K562 (cell line): ENCODE measurements around the gene UBALD2.
"Not testable (repeated sequence)": the region's sequence is repeated elsewhere in the genome, so short reads cannot be mapped to it uniquely, and the experiment has no call there.

ENCODE experiments used
- FIP1L1 ChIP-seq: fragments of 200-400 bp; formaldehyde crosslinking; IDR thresholded peaks from 2 replicates; pipeline ENCODE4 v1.6.1; 2018; ENCODE audit warnings: mild to moderate bottlenecking, low read depth, low read length; ENCODE audit not compliant: poor library complexity, severe bottlenecking
- HOXB6 ChIP-seq: fragments of 250-450 bp; sonication (Bioruptor Pico); IDR thresholded peaks from 2 replicates; pipeline ENCODE4 v1.5.1; 2022; ENCODE audit warnings: mild to moderate bottlenecking, borderline replicate concordance
- LCOR ChIP-seq: sonication (generic); formaldehyde crosslinking; IDR thresholded peaks from 2 replicates; pipeline ENCODE4 v1.8.0; 2022; ENCODE audit warnings: mild to moderate bottlenecking, missing genetic modification reagents
- MAX ChIP-seq: sonication (generic); formaldehyde crosslinking; IDR thresholded peaks from 2 replicates; pipeline ENCODE4 v1.9.0; 2022; ENCODE audit warnings: mild to moderate bottlenecking, missing genetic modification reagents
- MBD1 ChIP-seq: fragments of 250-450 bp; sonication (Bioruptor Pico); IDR thresholded peaks from 2 replicates; pipeline ENCODE4 v1.8.0; 2022; ENCODE audit warnings: inconsistent platforms
- RBBP5 ChIP-seq: fragments of 200-600 bp; sonication (generic); IDR thresholded peaks from 2 replicates; pipeline ENCODE4 v1.6.1; 2012; ENCODE audit warnings: borderline replicate concordance, mild to moderate bottlenecking, low read length, control low read depth, inconsistent platforms; ENCODE audit not compliant: insufficient read depth, poor library complexity, severe bottlenecking
- RBFOX2 ChIP-seq: fragments of 200-400 bp; formaldehyde crosslinking; IDR thresholded peaks from 2 replicates; pipeline ENCODE4 v1.6.1; 2017; ENCODE audit warnings: low read depth, mild to moderate bottlenecking, low read length, moderate library complexity
- SREBF1 ChIP-seq: fragments of 150-350 bp; IDR thresholded peaks from 2 replicates; pipeline ENCODE4 v1.6.1; 2014; ENCODE audit warnings: antibody characterized with exemption, low read depth, low read length, borderline replicate concordance
- TBP ChIP-seq: optimal IDR thresholded peaks from 2 replicates; pipeline ENCODE3; 2011; ENCODE audit warnings: low read depth, low read length, improper control_type of control experiment
- ZBTB8A ChIP-seq: fragments of 450-650 bp; IDR thresholded peaks from 2 replicates; pipeline ENCODE4 v1.6.1; 2018; ENCODE audit warnings: mild to moderate bottlenecking, moderate library complexity; ENCODE audit not compliant: partially characterized antibody
- TF ChIP-seq, protein P1 (sequence below), 3 experiments: IDR thresholded peaks in 2 of 3; conservative IDR thresholded peaks in 1 of 3; 2 replicates each; pipeline ENCODE4 v1.5.1; 2011 to 2012; ENCODE audit warnings: low read length in 3 of 3, mild to moderate bottlenecking in 3 of 3, control low read depth in 2 of 3, improper control_type of control experiment in 1 of 3, inconsistent platforms in 1 of 3, low read depth in 1 of 3, mixed read lengths in 1 of 3, moderate library complexity in 1 of 3; ENCODE audit not compliant: insufficient read depth in 2 of 3
- TF ChIP-seq, protein P2 (sequence below): sonication (generic); formaldehyde crosslinking; IDR thresholded peaks from 2 replicates; pipeline ENCODE4 v1.8.1; 2022; ENCODE audit warnings: missing genetic modification reagents
- TF ChIP-seq, protein P3 (sequence below), 2 experiments: fragments of 450-650 bp; IDR thresholded peaks; 2 replicates each; pipeline ENCODE4 v1.6.1; 2018; ENCODE audit warnings: mild to moderate bottlenecking in 2 of 2, low read depth in 1 of 2; ENCODE audit not compliant: partially characterized antibody in 2 of 2

DNA sequence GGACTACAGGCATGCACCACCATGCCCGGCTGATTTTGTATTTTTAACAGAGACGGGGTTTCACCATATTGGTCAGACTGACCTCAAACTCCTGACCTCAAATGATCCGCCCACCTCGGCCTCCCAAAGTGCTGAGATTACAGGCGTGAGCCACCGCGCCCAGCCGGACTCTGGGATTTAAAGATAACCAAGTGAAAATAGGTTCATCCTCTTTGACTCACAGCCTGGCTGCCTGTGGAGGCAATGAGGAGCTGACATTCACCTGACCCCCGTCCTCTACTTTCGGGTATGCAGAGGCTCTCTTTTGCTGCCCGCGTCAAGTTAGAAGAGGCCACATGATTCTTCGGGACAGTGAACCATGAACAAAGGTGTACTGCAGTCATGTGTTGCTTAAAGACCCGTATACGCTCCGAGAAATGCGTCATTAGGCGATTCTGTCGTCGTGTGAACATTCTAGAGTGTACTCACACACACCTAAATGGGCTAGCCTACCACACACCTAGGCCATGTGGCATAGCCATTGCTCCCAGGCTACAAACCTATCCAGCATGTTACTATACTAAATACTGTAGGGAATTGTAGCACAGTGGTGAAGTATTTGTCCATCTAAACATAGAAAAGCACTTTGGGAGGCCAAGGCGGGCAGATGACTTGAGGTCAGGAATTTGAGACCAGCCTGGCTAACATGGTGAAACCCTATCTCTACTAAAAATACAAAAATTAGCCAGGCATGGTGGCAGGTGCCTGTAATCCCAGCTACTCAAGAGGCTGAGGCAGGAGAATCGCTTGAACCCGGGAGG, 12.0 kb upstream of the UBALD2 start:
- TF ChIP-seq, protein P1, sequence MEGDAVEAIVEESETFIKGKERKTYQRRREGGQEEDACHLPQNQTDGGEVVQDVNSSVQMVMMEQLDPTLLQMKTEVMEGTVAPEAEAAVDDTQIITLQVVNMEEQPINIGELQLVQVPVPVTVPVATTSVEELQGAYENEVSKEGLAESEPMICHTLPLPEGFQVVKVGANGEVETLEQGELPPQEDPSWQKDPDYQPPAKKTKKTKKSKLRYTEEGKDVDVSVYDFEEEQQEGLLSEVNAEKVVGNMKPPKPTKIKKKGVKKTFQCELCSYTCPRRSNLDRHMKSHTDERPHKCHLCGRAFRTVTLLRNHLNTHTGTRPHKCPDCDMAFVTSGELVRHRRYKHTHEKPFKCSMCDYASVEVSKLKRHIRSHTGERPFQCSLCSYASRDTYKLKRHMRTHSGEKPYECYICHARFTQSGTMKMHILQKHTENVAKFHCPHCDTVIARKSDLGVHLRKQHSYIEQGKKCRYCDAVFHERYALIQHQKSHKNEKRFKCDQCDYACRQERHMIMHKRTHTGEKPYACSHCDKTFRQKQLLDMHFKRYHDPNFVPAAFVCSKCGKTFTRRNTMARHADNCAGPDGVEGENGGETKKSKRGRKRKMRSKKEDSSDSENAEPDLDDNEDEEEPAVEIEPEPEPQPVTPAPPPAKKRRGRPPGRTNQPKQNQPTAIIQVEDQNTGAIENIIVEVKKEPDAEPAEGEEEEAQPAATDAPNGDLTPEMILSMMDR (IDR thresholded peaks at IDR 0.05 in 2 of 3, conservative IDR thresholded peaks at IDR 0.05 in 1 of 3; ENCODE audit: insufficient read depth in 2 of 3, low read depth in 1 of 3, low read length in 3 of 3): not testable (repeated sequence)
- TF ChIP-seq RBFOX2; LCOR (CRISPR knock-in tag); SREBF1; ZBTB8A; RBBP5; HOXB6 (CRISPR knock-in tag); TBP; MBD1 (CRISPR knock-in tag); FIP1L1; MAX (CRISPR knock-in tag): not testable (repeated sequence)
- TF ChIP-seq, protein P2, sequence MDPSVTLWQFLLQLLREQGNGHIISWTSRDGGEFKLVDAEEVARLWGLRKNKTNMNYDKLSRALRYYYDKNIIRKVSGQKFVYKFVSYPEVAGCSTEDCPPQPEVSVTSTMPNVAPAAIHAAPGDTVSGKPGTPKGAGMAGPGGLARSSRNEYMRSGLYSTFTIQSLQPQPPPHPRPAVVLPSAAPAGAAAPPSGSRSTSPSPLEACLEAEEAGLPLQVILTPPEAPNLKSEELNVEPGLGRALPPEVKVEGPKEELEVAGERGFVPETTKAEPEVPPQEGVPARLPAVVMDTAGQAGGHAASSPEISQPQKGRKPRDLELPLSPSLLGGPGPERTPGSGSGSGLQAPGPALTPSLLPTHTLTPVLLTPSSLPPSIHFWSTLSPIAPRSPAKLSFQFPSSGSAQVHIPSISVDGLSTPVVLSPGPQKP (CRISPR knock-in tag): not testable (repeated sequence)
- TF ChIP-seq, protein P3, sequence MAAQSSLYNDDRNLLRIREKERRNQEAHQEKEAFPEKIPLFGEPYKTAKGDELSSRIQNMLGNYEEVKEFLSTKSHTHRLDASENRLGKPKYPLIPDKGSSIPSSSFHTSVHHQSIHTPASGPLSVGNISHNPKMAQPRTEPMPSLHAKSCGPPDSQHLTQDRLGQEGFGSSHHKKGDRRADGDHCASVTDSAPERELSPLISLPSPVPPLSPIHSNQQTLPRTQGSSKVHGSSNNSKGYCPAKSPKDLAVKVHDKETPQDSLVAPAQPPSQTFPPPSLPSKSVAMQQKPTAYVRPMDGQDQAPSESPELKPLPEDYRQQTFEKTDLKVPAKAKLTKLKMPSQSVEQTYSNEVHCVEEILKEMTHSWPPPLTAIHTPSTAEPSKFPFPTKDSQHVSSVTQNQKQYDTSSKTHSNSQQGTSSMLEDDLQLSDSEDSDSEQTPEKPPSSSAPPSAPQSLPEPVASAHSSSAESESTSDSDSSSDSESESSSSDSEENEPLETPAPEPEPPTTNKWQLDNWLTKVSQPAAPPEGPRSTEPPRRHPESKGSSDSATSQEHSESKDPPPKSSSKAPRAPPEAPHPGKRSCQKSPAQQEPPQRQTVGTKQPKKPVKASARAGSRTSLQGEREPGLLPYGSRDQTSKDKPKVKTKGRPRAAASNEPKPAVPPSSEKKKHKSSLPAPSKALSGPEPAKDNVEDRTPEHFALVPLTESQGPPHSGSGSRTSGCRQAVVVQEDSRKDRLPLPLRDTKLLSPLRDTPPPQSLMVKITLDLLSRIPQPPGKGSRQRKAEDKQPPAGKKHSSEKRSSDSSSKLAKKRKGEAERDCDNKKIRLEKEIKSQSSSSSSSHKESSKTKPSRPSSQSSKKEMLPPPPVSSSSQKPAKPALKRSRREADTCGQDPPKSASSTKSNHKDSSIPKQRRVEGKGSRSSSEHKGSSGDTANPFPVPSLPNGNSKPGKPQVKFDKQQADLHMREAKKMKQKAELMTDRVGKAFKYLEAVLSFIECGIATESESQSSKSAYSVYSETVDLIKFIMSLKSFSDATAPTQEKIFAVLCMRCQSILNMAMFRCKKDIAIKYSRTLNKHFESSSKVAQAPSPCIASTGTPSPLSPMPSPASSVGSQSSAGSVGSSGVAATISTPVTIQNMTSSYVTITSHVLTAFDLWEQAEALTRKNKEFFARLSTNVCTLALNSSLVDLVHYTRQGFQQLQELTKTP (IDR thresholded peaks at IDR 0.05; ENCODE audit: low read depth in 1 of 2, partially characterized antibody in 2 of 2): not testable (repeated sequence)
